GOT3 (cell line): Measurements from ENCODE around the gene PIP5K1B.
"Not testable (repeated sequence)": the region's sequence is repeated elsewhere in the genome, so short reads cannot be mapped to it uniquely, and the experiment has no call there.

Experiments
- DNase-seq: peaks from one replicate; lab custom pipeline; 2025; ENCODE audit warnings: mixed read lengths; lab: John Stamatoyannopoulos, UW

PIP5K1B gene

GRCh38 chr9:68986949-68987348 lies 281.9 kb downstream of the PIP5K1B start:
- DNase-seq = not testable (repeated sequence)

GRCh38 chr9:68991457-68991856 lies 286.4 kb downstream of the PIP5K1B start:
- no peak for DNase-seq

- no peak for DNase-seq
Measured at GRCh38 chr9:68995776-68996175, 290.7 kb downstream of the PIP5K1B start.

- no peak for DNase-seq
Measured at GRCh38 chr9:68996462-68996861, 291.4 kb downstream of the PIP5K1B start.

GRCh38 chr9:68997666-68998065 lies 292.6 kb downstream of the PIP5K1B start:
- no peak for DNase-seq

- no peak for DNase-seq
Measured at GRCh38 chr9:68998385-68998784, 293.3 kb downstream of the PIP5K1B start.

- no peak for DNase-seq
Measured at GRCh38 chr9:68998812-68999211, 293.8 kb downstream of the PIP5K1B start.

GRCh38 chr9:68999393-69000105 lies 294.5 kb downstream of the PIP5K1B start:
- no peak for DNase-seq

GRCh38 chr9:69001921-69002320 lies 296.9 kb downstream of the PIP5K1B start:
- DNase-seq = no peak

GRCh38 chr9:69003051-69003450 lies 298.0 kb downstream of the PIP5K1B start:
- no peak for DNase-seq

- no peak for DNase-seq
Measured at GRCh38 chr9:69004836-69005235, 299.8 kb downstream of the PIP5K1B start.

- DNase-seq = no peak
Measured at GRCh38 chr9:69009708-69010107, 304.7 kb downstream of the PIP5K1B start.

- no peak for DNase-seq
Measured at GRCh38 chr9:69012696-69013381, 307.8 kb downstream of the PIP5K1B start.

- DNase-seq = no peak
Measured at GRCh38 chr9:69013382-69013727, 308.3 kb downstream of the PIP5K1B start.

GRCh38 chr9:69014013-69014412 lies 309.0 kb downstream of the PIP5K1B start, which contains the start of gene PRKACG:
PRKACG (minus strand) TSS chr9:69014113; CDS start chr9:69014092, 21 bp downstream.
- no peak for DNase-seq

GRCh38 chr9:69016191-69017096 lies 311.4 kb downstream of the PIP5K1B start:
- no peak for DNase-seq

GRCh38 chr9:69018737-69019136 lies 313.7 kb downstream of the PIP5K1B start:
- no peak for DNase-seq

- no peak for DNase-seq
Measured at GRCh38 chr9:69019808-69020207, 314.8 kb downstream of the PIP5K1B start.

- DNase-seq = no peak
Measured at GRCh38 chr9:69020301-69021145, 315.5 kb downstream of the PIP5K1B start.

- DNase-seq = no peak
Measured at GRCh38 chr9:69023650-69024049, 318.6 kb downstream of the PIP5K1B start.

- no peak for DNase-seq
Measured at GRCh38 chr9:69027355-69028097, 322.5 kb downstream of the PIP5K1B start.
